ENCODE results near the gene BLVRB. TPM values are rescaled to one million over a fixed set of nuclear protein-coding genes. Genes with fewer than 3 reads are reported as not detected.

BLVRB gene
- total and polyA plus RNA-seq, 2 donors (not counting 3 experiments of a cell fraction or from before 2014, with no cell fraction given), result 30.8 to 113 TPM

- dilution Hi-C loops (cut with MboI; ENCODE audit: extremely low pct_ligation_motif_present, low sequenced_read_pairs), result no loop called here
- Histone ChIP-seq H3K4me2 (ENCODE audit: insufficient read depth, low read length) (no peak overlapping the region), H3K27ac (ENCODE audit: insufficient read depth, low read depth, low read length) (no peak overlapping the region), H3K27me3 (ENCODE audit: control insufficient read depth in 2 of 2, insufficient read depth in 2 of 2, low read length in 2 of 2) (no peaks in the 10 kb centered on the region), H3K9me1 (replicated peaks; ENCODE audit: control insufficient read depth, extremely low read depth, insufficient read depth, low read length) (no peaks in the 10 kb centered on the region), H3K4me3 (replicated peaks in 1 of 3; ENCODE audit: insufficient read depth in 1 of 3, low read depth in 1 of 3, low read length in 3 of 3) (no peak overlapping the region), H3K9ac (replicated peaks; ENCODE audit: extremely low read depth, insufficient read depth, low read length) (no peak overlapping the region), H3K36me3 (ENCODE audit: control insufficient read depth in 2 of 2, extremely low read depth in 1 of 2, insufficient read depth in 2 of 2, low read length in 2 of 2) (peaks cover 9 to 12% of the 10 kb centered on the region in 2 experiments), H2AFZ (ENCODE audit: low read depth, low read length) (no peak overlapping the region), H3K4me1 (ENCODE audit: control insufficient read depth, extremely low read depth, insufficient read depth, low read length) (peaks cover 14% of the 10 kb centered on the region), H4K20me1 (replicated peaks; ENCODE audit: control insufficient read depth, extremely low read depth, insufficient read depth, low read length) (no peaks in the 10 kb centered on the region), H3K9me3 (replicated peaks; ENCODE audit: control insufficient read depth, insufficient read depth, low read length) (no peaks in the 10 kb centered on the region), H3K79me2 (ENCODE audit: control insufficient read depth, insufficient read depth, low read length) (peaks cover 21% of the 10 kb centered on the region)
- DNase-seq (ENCODE audit: low read depth, low spot score) (no peak), FAIRE-seq (no peak)
- BruUV-seq (replicated peaks), result no TSS peak
- POLR2A ChIA-PET, result no interaction called here
- intact Hi-C loops (cut with micrococcal nuclease), result no loop called here
- TF ChIP-seq FOS (IDR thresholded peaks at IDR 0.05; ENCODE audit: borderline replicate concordance, insufficient read depth, low read length) (no peak), MYC (IDR thresholded peaks at IDR 0.05; ENCODE audit: low read depth, low read length) (no peak), JUN (IDR thresholded peaks at IDR 0.05; ENCODE audit: borderline replicate concordance, insufficient read depth, insufficient read length, low read depth) (no peak), MAX (IDR thresholded peaks at IDR 0.05; ENCODE audit: insufficient read depth, insufficient read length) (no peak), POLR2AphosphoS5 (IDR thresholded peaks at IDR 0.05; ENCODE audit: insufficient read depth, low read depth, low read length) (no peak), GATA2 (IDR thresholded peaks at IDR 0.05; ENCODE audit: insufficient read depth, insufficient read length, low read depth, low read length) (no peak), EZH2 (IDR thresholded peaks at IDR 0.05; ENCODE audit: borderline replicate concordance, low read depth, low read length, severe bottlenecking) (no peak), POLR2A (IDR thresholded peaks at IDR 0.05; ENCODE audit: low read depth, low read length) (no peak)
- TF ChIP-seq, protein P1, sequence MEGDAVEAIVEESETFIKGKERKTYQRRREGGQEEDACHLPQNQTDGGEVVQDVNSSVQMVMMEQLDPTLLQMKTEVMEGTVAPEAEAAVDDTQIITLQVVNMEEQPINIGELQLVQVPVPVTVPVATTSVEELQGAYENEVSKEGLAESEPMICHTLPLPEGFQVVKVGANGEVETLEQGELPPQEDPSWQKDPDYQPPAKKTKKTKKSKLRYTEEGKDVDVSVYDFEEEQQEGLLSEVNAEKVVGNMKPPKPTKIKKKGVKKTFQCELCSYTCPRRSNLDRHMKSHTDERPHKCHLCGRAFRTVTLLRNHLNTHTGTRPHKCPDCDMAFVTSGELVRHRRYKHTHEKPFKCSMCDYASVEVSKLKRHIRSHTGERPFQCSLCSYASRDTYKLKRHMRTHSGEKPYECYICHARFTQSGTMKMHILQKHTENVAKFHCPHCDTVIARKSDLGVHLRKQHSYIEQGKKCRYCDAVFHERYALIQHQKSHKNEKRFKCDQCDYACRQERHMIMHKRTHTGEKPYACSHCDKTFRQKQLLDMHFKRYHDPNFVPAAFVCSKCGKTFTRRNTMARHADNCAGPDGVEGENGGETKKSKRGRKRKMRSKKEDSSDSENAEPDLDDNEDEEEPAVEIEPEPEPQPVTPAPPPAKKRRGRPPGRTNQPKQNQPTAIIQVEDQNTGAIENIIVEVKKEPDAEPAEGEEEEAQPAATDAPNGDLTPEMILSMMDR (IDR thresholded peaks at IDR 0.05; ENCODE audit: extremely low read depth in 1 of 2, insufficient read depth in 1 of 2, low read depth in 1 of 2, low read length in 2 of 2), result no peak
- CTCF ChIA-PET, result interaction anchor here (1.2 to 2.6 kb wide), 2 partner anchors 17 to 26 kb away, joined by 3 to 8 read pairs; no protein-coding TSS in a partner anchor
Measured at GRCh38 chr19:40438284-40438683, 27.3 kb downstream of the BLVRB start.
